ENCODE results near the gene TRIP6. TPM values are rescaled to one million over a fixed set of nuclear protein-coding genes. Genes with fewer than 3 reads are reported as not detected.

Gene TRIP6
- total and polyA plus RNA-seq, 2 experiments from 2014 or later = 50.2 to 60.1 TPM

DNA sequence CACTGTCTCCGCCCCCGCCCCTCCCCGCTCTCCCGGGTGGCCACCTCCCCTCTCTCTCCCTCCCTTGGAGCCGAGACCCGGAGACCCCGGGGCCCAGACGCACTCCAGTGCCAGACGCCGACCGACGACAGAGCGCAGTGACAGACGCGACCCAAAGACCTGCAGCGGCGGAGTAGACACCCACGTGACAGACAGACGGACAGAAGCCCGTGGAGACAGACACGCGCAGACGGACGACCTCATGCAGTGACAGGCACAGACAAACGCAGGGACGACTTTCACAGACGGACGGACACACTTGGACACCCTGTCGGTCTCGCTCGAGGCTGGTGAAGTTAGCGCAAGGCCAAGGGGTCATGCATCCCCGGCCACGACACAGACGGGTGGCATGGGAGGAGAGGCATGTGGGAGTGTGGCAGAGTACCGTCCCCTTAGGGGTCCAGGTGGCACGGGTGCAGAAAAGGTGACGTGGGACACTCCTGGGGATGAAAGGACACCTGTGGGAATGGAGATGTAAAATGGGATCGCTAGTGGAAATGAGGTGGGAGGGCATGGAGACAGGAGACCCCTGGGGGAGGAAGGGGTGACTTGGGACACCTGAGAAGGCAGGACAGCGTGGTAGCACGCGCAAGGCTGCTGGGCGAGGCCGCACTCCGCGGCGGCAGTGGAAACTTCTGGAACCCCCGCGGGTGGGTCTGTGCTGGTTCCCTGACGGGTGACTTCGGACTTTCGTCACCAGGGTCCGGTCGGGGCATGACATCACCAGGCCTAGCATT lies 29.0 kb downstream of the TRIP6 start:
- Histone ChIP-seq H3K4me1 (ENCODE audit: low read depth) (peaks cover under 1% of the 10 kb centered on the region), H3K36me3 (no peaks in the 10 kb centered on the region), H3K9me3 (ENCODE audit: low read depth) (no peaks in the 10 kb centered on the region), H3K27me3 (peaks cover 25% of the 10 kb centered on the region), H3K27ac (no peak overlapping the region), H3K4me3 (peak overlapping the region; percentile 62)
- TF ChIP-seq, protein P1, sequence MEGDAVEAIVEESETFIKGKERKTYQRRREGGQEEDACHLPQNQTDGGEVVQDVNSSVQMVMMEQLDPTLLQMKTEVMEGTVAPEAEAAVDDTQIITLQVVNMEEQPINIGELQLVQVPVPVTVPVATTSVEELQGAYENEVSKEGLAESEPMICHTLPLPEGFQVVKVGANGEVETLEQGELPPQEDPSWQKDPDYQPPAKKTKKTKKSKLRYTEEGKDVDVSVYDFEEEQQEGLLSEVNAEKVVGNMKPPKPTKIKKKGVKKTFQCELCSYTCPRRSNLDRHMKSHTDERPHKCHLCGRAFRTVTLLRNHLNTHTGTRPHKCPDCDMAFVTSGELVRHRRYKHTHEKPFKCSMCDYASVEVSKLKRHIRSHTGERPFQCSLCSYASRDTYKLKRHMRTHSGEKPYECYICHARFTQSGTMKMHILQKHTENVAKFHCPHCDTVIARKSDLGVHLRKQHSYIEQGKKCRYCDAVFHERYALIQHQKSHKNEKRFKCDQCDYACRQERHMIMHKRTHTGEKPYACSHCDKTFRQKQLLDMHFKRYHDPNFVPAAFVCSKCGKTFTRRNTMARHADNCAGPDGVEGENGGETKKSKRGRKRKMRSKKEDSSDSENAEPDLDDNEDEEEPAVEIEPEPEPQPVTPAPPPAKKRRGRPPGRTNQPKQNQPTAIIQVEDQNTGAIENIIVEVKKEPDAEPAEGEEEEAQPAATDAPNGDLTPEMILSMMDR (IDR thresholded peaks at IDR 0.05; ENCODE audit: low read depth, low read length) = no peak
- peak in 1 of 2 donors; percentile 39 for DNase-seq (ENCODE audit: low read depth in 1 of 2, low spot score in 1 of 2)

DNA sequence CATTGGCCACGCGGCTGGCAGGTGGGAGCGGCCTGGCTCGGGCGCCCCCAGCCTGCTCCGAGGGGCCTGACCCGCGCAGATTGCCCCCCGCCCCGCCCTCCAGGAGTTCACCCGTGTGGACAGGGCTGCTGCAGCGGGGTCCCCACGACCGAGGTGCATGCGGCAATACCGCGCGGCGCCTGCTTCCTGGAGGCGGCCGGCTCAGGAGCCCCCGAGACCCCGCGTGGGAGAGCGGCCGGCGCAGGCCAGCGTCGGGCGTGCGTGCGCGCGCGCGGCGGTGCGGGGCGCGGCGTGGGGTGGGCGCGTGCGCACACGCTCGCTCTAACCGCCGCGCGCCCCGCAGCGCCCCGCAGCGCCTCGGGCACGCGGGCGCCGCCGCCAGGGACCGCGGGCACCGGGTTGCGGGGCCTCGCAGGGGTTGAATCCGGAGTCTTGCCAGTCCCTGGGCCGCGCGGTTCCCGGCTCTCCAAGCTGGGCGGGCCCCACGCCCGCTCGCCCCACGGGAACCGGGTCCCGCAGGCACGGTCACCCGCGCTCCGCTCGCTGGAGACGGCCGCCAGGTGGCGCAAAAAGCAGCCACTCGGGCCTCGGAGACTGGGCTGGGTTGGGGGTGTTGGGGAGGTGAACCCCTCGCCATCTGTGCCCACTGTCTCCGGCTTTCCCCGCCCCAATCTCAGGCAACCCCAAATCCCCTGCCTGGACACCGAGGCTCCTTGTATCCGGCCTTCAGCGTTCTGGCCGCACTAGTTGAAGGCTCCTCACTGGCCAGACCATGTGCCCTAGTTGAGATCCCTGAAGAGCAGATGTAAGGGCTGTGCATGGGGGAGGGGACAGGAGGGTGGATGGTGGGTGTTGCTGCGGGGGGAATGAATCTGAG lies 29.8 kb downstream of the TRIP6 start:
- no peak overlapping the region for H3K27ac ChIP-seq
- peak; percentile 27 to 56 for DNase-seq (ENCODE audit: low read depth in 1 of 2, low spot score in 1 of 2)
- peaks cover 25% of the 10 kb centered on the region for H3K27me3 ChIP-seq
- no peaks in the 10 kb centered on the region for H3K9me3 ChIP-seq (ENCODE audit: low read depth)
- H3K36me3 ChIP-seq = no peaks in the 10 kb centered on the region
- no peaks in the 10 kb centered on the region for H3K4me1 ChIP-seq (ENCODE audit: low read depth)
- TF ChIP-seq, protein P1 (IDR thresholded peaks at IDR 0.05; ENCODE audit: low read depth, low read length) = peak; percentile 77
- peak overlapping the region; percentile 62 for H3K4me3 ChIP-seq

DNA sequence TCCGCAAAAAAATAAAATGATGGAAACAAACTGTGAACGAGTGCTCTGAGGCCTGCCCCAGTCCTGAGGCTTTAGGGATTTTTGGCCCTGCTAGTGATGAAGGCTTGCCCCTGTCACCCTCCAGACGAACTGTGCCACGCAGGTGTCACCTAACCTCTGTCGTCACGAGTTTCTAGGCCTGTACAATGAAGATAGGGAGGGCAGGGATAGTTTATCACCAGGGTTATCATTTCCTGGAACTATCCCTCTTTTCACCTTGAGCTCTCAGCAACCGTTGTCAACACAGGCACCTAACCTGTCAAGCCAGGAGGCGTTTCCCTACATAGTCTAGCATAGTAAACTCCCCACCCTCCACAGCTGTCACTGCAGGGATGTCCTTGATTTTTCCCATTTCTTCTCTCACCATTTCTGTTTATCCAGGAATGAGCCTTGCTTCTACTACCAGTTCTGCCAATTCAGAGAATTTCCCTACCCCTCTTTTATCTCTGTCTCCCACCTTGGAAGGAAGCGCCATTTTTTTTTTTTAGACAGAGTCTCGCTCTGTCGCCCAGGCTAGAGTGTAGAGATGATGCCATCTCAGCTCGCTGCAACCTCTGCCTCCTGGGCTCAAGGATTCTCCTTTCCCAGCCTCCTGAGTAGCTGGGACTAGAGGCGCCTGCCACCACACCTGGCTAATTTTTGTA lies 30.7 kb downstream of the TRIP6 start:
- no peak overlapping the region for H3K27ac ChIP-seq
- no peaks in the 10 kb centered on the region for H3K9me3 ChIP-seq (ENCODE audit: low read depth)
- no peak overlapping the region for H3K4me3 ChIP-seq
- no peak for DNase-seq (ENCODE audit: low read depth in 1 of 2, low spot score in 1 of 2)
- peaks cover 25% of the 10 kb centered on the region for H3K27me3 ChIP-seq
- no peaks in the 10 kb centered on the region for H3K36me3 ChIP-seq
- no peaks in the 10 kb centered on the region for H3K4me1 ChIP-seq (ENCODE audit: low read depth)
- TF ChIP-seq, protein P1 (IDR thresholded peaks at IDR 0.05; ENCODE audit: low read depth, low read length) = no peak

DNA sequence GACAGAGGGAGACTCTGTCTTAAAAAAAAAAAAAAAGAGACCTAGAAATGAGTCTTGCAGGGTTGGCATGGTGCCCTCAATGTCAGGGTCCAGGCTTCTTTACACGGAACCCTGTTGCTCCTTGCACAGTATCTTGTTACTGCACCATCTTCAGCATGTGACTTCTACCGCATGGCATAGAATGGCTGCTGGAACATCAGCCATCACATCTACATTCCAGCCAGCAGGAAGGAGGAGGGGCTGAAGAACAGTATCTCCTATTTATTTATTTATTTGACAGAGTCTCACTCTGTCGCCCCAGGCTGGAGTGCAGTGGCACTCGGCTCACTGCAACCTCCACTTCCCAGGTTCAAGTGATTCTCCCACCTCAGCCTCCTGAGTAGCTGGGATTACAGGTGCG lies 32.2 kb downstream of the TRIP6 start:
- no peak overlapping the region for H3K27ac ChIP-seq
- DNase-seq (ENCODE audit: low read depth in 1 of 2, low spot score in 1 of 2) = no peak
- H3K4me3 ChIP-seq = no peak overlapping the region
- H3K9me3 ChIP-seq (ENCODE audit: low read depth) = no peaks in the 10 kb centered on the region
- no peaks in the 10 kb centered on the region for H3K4me1 ChIP-seq (ENCODE audit: low read depth)
- H3K27me3 ChIP-seq = peaks cover 25% of the 10 kb centered on the region
- TF ChIP-seq, protein P1 (IDR thresholded peaks at IDR 0.05; ENCODE audit: low read depth, low read length) = no peak
- H3K36me3 ChIP-seq = no peaks in the 10 kb centered on the region

DNA sequence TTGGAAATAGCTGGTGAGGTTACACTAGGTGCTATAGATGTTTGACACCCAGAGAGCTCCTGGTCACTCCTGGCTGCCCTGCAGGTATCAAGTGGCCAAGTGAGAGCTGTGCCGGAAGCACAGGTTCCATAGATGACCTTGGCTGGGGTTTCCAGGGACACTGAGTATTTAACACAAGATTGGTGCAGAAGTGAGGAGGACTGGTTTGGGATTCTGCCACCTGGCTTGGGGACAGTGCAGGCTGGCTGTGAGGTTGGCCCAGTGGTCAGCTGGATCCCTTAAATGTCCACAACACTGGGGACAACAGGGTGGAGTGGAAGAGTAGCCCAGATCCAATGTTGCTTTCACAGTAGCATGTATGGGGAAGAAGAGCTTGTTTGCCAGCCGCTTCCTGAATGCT lies 33.8 kb downstream of the TRIP6 start:
- no peak overlapping the region for H3K4me3 ChIP-seq
- DNase-seq (ENCODE audit: low read depth in 1 of 2, low spot score in 1 of 2) = no peak
- peaks cover 19% of the 10 kb centered on the region for H3K27me3 ChIP-seq
- H3K36me3 ChIP-seq = no peaks in the 10 kb centered on the region
- TF ChIP-seq, protein P1 (IDR thresholded peaks at IDR 0.05; ENCODE audit: low read depth, low read length) = no peak
- no peaks in the 10 kb centered on the region for H3K9me3 ChIP-seq (ENCODE audit: low read depth)
- H3K27ac ChIP-seq = no peak overlapping the region
- no peaks in the 10 kb centered on the region for H3K4me1 ChIP-seq (ENCODE audit: low read depth)

Measured in cardiac muscle cell (in vitro differentiated cells and primary cell).